HG02852 (cell line): Measurements from ENCODE around the gene IL1A.

ENCODE experiments used
- ATAC-seq: cut with Tn5 transposase; IDR thresholded peaks from one replicate; pipeline ENCODE4 v1.9.1; 2021; ENCODE audit warnings: mild to moderate bottlenecking, moderate library complexity; ENCODE audit not compliant: unreplicated experiment

IL1A gene

DNA sequence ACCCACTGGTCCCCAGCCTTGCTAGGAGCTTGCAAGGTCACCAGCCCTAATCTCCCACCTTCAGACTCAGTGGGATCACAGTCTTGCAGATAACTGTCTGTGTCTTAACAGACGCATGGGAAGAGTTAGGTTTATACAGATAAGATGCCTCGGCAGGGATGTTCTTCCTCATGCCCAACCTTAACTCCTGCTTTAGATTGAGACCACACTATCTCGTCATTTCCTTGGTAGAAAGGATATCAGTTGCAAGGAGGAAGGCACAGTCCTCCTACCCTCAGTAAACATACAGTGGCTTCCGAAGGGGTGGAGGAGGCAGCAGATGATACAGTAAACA is 56.3 kb downstream of the IL1A start:
- no peak for ATAC-seq

DNA sequence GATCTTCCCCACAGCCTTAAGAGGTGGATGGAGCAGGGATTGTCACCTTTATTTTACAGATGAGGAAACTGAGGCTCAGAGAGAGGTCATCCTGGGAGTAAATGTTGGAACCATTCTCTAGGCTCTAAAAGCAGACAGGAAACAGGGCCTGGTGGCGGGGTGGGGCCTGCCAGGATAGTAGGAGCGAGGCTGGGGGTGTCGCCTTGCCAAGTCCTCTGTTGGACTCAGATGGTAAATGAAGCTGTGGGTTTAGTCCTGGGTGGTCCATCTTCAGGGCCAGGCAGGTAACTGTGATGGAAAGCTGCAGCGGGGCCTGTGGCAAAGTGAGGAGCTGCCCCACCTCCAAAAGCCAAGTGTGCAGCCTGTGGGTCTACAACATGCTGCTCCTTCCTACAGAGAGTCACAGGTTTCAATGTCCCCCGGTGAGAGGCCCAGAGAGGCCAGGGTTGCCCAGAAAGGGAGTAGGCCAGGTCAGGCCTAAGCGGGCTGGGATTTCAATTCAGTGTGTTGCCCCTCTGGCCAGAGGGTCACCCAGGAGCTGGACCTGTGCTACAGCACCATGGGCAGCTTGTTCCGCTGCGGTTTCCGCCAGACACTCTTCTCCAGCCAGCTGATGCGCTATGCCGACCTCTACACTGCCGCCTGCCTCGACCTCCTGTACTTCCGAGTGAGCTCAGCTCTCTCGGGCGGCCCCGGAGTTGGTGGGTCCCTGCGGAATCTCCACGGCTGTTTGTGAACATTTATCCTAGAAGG is 56.8 kb downstream of the IL1A start:
- ATAC-seq = no peak

GRCh38 chr2:112726487-112727190 is 57.7 kb downstream of the IL1A start:
- ATAC-seq = peak; percentile 85

DNA sequence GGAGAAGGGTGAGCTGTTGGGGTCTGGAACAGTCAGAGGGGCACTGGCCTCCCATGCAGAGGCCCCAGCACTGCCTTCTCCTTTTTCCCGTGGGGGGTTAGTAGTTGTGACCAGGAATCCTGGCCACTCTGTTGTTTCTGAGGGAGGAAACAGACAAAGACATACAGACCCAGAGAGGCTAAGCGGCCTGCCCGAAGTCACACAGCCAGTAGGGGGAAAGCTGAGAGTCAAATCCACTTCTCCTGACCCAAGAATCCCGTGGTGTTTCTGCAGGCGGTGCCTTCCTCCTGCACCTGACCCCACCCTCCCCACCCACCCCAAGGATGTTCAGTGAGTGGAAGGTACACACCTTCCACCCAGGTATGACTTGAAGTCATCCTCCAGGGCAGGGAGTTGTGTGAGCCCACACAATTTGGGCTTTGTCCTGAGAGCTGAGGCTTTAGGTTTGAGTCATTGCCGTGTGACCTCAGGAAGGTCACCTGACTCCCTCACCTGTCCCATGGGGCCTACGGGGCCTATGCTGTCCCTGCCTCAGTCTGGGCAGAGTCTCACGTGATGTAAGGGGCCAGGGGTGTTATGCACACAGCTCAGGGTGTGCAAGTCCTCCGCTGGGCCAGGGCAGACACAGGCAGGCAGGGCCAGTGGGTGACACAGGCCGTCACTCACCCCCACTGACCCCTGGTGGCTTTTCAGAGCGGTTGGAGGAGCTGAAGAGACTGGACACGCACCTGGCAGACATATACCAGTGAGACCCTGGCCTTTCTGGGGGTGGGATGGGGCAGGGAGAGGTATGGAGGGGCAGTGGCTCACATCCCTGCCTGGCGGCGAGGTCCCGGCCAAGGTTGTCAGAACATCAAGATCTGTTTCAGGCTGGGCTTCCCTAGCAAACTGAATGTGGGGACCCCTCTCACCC is 58.5 kb downstream of the IL1A start:
- ATAC-seq = peak; percentile 34

DNA sequence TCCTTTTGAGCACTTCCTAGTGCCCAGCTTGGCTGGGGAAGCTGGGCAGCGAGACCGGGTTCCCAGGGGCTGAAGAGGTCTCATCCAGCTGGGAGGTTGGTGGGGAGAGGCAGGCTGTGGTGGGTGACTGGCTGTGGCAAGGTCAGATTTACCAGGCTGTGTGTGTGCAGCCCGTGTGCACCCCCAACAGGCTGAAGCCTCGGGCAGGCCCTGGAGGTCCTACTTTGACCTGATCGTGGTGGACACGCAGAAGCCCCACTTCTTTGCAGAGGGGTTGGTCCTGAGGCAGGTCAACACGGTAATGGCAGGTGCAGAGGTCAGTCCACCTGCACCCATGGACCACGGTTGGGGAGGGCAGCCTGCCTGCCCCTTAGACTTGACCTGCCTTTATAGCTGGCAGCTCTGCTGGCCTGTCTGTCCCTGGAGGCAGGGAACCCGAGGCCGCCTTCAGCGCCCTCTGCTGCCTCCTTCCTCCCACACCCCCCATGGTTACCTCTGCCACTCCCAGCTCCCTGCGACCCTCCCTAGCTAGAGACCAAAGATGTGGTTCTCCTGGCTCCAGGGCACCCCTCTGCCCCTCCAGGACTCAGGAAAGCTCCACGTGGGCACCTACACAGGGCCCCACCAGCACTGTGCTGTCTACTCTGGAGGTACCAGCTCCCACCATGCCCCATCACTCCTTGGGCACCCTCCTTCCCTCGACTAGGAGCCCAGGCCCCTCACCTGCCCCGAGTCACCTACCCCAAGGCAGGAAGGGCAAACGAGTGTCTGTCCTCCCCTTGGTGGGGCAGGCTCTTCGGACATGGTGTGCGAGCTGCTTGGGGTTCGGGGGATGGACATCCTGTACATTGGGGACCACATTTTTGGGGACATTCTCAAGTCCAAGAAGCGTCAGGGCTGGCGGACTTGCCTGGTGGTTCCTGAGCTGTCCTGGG is 59.4 kb downstream of the IL1A start:
- ATAC-seq = no peak

- ATAC-seq = no peak
Measured at GRCh38 chr2:112723995-112724394, 60.3 kb downstream of the IL1A start.
